HepG2 (cell line): ENCODE measurements around the gene SLC16A14. TPM values are rescaled to one million over a fixed set of nuclear protein-coding genes. Genes with fewer than 3 reads are reported as not detected.

Source experiments
- CHD2 ChIP-seq: IDR thresholded peaks from 2 replicates; pipeline ENCODE4 v1.6.1; 2011; ENCODE audit warnings: low read depth, low read length, improper control_type of control experiment
- EED ChIP-seq: sonication (generic); formaldehyde crosslinking; IDR thresholded peaks from 2 replicates; pipeline ENCODE4 v1.5.0; 2020; ENCODE audit warnings: mild to moderate bottlenecking, missing genetic modification reagents
- HNRNPL ChIP-seq: fragments of 200-400 bp; formaldehyde crosslinking; IDR thresholded peaks from 2 replicates; pipeline ENCODE4 v1.6.1; 2017; ENCODE audit warnings: mild to moderate bottlenecking, low read depth, low read length
- JDP2 ChIP-seq: sonication (generic); formaldehyde crosslinking; IDR thresholded peaks from 2 replicates; pipeline ENCODE4 v1.8.1; 2022; ENCODE audit warnings: missing genetic modification reagents, borderline replicate concordance
- NR2F1 ChIP-seq, 2 experiments: fragments of 450-650 bp in 1 of 2; formaldehyde crosslinking in 1 of 2; IDR thresholded peaks; 2 replicates each; pipeline versions ENCODE4 v1.5.0 to v1.6.1; 2016 to 2020; ENCODE audit warnings: mild to moderate bottlenecking in 1 of 2, missing compliant biosample characterization in 1 of 2, missing genetic modification reagents in 1 of 2, moderate library complexity in 1 of 2
- PAWR ChIP-seq: sonication (generic); formaldehyde crosslinking; IDR thresholded peaks from 2 replicates; pipeline ENCODE4 v1.4.0; 2020; ENCODE audit warnings: missing genetic modification reagents, mild to moderate bottlenecking, borderline replicate concordance
- SOX6 ChIP-seq, 2 experiments: fragments of 450-650 bp in 1 of 2; sonication (generic) in 1 of 2; formaldehyde crosslinking in 1 of 2; IDR thresholded peaks; 2 replicates each; pipeline versions ENCODE4 v1.4.0 to v1.6.1; 2017 to 2020; ENCODE audit warnings: antibody characterized with exemption in 1 of 2, mild to moderate bottlenecking in 1 of 2, missing genetic modification reagents in 1 of 2
- SRSF9 ChIP-seq: fragments of 200-400 bp; formaldehyde crosslinking; IDR thresholded peaks from 2 replicates; pipeline ENCODE4 v1.6.1; 2018; ENCODE audit warnings: borderline replicate concordance, mild to moderate bottlenecking, low read depth, low read length; ENCODE audit not compliant: insufficient read depth, poor library complexity, severe bottlenecking
- STAG1 ChIP-seq: sonication (generic); formaldehyde crosslinking; IDR thresholded peaks from 2 replicates; pipeline ENCODE4 v1.4.0; 2020; ENCODE audit warnings: missing genetic modification reagents
- TBX2 ChIP-seq: sonication (generic); formaldehyde crosslinking; IDR thresholded peaks from 2 replicates; pipeline ENCODE4 v1.5.0; 2020; ENCODE audit warnings: missing genetic modification reagents, mild to moderate bottlenecking, borderline replicate concordance
- ZMAT3 ChIP-seq: sonication (generic); formaldehyde crosslinking; conservative IDR thresholded peaks from 2 replicates; pipeline ENCODE4 v1.7.0; 2021; ENCODE audit warnings: missing genetic modification reagents
- ZNF207 ChIP-seq: fragments of 450-650 bp; IDR thresholded peaks from 2 replicates; pipeline ENCODE4 v1.6.1; 2016; ENCODE audit warnings: antibody characterized with exemption, borderline replicate concordance
- ZNF792 ChIP-seq: IDR thresholded peaks from 2 replicates; pipeline ENCODE4 v1.6.1; 2016
- polyA plus RNA-seq, 8 experiments: library from polyadenylated mRNA; depleted of rRNA in 3 of 8; stranded (reverse) in 7 of 8; unstranded in 1 of 8; fragments of >200 nt; fragmentation: Illumina TruSeq in 4 of 8; extraction: Trizol in 4 of 8; gene quantifications; 2 replicates each; pipeline versions ENCODE4 v1.2.1 to v1.2.3, GENCODE V29; 2011 to 2016; ENCODE audit warnings: low read depth in 4 of 8, missing spikeins in 1 of 8, mixed read lengths in 1 of 8; ENCODE audit not compliant: insufficient read depth in 1 of 8
- total RNA-seq, 5 experiments: library from RNA; depleted of rRNA; stranded (reverse); fragments of >200 nt; fragmentation: Illumina TruSeq; extraction: Trizol; gene quantifications; 2 replicates each; pipeline ENCODE4 v1.2.3, GENCODE V29; 2016; ENCODE audit warnings: low read depth in 1 of 5
- TF ChIP-seq, protein P1 (sequence below): IDR thresholded peaks from 2 replicates; pipeline ENCODE4 v1.6.1; 2012; ENCODE audit warnings: low read length, improper control_type of control experiment
- TF ChIP-seq, protein P2 (sequence below): sonication (generic); formaldehyde crosslinking; IDR thresholded peaks from 2 replicates; pipeline ENCODE4 v1.5.1; 2020; ENCODE audit warnings: mild to moderate bottlenecking, missing genetic modification reagents, borderline replicate concordance
- TF ChIP-seq, protein P3 (sequence below): IDR thresholded peaks from 2 replicates; pipeline ENCODE4 v1.6.1; 2016; ENCODE audit warnings: low read depth, missing genetic modification reagents, missing compliant biosample characterization
- TF ChIP-seq, protein P4 (sequence below): sonication (generic); formaldehyde crosslinking; IDR thresholded peaks from 2 replicates; pipeline ENCODE4 v1.8.1; 2022; ENCODE audit warnings: low read depth, mild to moderate bottlenecking, missing genetic modification reagents

The SLC16A14 gene
- total and polyA plus RNA-seq, 2 of the 13 experiments (the other 11 are each of a cell fraction or from before 2014, with no cell fraction given), result 0.05 TPM; not detected in 1

DNA sequence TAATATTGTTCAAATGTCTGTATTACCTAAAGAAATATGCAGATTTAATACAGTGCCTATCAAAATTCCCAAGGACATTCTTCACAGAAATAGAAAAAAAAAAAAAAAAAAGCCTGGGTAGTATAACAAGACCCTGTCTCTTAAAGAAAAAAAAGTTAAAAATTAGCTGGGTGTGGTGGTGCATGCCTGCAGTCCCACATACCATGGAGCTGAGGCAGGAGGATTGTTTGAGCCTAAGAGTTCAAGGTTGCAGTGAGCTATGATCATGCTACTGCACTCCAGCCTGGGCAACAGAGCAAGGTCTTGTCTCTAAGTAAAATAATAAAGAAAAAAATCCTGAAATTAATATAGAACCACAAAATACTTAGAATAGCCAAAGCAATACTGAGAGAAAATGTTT lies 51.9 kb downstream of the SLC16A14 start (continued):
- TF ChIP-seq, protein P1, sequence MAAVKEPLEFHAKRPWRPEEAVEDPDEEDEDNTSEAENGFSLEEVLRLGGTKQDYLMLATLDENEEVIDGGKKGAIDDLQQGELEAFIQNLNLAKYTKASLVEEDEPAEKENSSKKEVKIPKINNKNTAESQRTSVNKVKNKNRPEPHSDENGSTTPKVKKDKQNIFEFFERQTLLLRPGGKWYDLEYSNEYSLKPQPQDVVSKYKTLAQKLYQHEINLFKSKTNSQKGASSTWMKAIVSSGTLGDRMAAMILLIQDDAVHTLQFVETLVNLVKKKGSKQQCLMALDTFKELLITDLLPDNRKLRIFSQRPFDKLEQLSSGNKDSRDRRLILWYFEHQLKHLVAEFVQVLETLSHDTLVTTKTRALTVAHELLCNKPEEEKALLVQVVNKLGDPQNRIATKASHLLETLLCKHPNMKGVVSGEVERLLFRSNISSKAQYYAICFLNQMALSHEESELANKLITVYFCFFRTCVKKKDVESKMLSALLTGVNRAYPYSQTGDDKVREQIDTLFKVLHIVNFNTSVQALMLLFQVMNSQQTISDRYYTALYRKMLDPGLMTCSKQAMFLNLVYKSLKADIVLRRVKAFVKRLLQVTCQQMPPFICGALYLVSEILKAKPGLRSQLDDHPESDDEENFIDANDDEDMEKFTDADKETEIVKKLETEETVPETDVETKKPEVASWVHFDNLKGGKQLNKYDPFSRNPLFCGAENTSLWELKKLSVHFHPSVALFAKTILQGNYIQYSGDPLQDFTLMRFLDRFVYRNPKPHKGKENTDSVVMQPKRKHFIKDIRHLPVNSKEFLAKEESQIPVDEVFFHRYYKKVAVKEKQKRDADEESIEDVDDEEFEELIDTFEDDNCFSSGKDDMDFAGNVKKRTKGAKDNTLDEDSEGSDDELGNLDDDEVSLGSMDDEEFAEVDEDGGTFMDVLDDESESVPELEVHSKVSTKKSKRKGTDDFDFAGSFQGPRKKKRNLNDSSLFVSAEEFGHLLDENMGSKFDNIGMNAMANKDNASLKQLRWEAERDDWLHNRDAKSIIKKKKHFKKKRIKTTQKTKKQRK, result no peak
- TF ChIP-seq JDP2 (no peak), HNRNPL (no peak), ZMAT3 (CRISPR knock-in tag) (no peak), ZNF792 (CRISPR knock-in tag) (0 out of 2 replicates have a peak, but pooled peaks have one; percentile 50), ZNF207 (no peak), NR2F1 (CRISPR knock-in tag; IDR thresholded peaks at IDR 0.05) (peak in 1 of 2 experiments; percentile 49; a peak in 2 of 4 replicates), SOX6 (IDR thresholded peaks at IDR 0.05) (no peak), SOX6 (CRISPR knock-in tag; IDR thresholded peaks at IDR 0.05) (peak; percentile 46), PAWR (no peak), EED (CRISPR knock-in tag) (no peak), STAG1 (CRISPR knock-in tag) (no peak), SRSF9 (no peak), CHD2 (no peak), TBX2 (CRISPR knock-in tag) (no peak)
- TF ChIP-seq, protein P2, sequence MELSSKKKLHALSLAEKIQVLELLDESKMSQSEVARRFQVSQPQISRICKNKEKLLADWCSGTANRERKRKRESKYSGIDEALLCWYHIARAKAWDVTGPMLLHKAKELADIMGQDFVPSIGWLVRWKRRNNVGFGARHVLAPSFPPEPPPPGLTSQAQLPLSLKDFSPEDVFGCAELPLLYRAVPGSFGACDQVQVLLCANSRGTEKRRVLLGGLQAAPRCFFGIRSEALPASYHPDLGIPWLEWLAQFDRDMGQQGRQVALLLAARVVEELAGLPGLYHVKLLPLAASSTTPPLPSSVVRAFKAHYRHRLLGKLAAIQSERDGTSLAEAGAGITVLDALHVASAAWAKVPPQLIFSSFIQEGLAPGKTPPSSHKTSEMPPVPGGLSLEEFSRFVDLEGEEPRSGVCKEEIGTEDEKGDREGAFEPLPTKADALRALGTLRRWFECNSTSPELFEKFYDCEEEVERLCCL, result no peak
- TF ChIP-seq, protein P3, sequence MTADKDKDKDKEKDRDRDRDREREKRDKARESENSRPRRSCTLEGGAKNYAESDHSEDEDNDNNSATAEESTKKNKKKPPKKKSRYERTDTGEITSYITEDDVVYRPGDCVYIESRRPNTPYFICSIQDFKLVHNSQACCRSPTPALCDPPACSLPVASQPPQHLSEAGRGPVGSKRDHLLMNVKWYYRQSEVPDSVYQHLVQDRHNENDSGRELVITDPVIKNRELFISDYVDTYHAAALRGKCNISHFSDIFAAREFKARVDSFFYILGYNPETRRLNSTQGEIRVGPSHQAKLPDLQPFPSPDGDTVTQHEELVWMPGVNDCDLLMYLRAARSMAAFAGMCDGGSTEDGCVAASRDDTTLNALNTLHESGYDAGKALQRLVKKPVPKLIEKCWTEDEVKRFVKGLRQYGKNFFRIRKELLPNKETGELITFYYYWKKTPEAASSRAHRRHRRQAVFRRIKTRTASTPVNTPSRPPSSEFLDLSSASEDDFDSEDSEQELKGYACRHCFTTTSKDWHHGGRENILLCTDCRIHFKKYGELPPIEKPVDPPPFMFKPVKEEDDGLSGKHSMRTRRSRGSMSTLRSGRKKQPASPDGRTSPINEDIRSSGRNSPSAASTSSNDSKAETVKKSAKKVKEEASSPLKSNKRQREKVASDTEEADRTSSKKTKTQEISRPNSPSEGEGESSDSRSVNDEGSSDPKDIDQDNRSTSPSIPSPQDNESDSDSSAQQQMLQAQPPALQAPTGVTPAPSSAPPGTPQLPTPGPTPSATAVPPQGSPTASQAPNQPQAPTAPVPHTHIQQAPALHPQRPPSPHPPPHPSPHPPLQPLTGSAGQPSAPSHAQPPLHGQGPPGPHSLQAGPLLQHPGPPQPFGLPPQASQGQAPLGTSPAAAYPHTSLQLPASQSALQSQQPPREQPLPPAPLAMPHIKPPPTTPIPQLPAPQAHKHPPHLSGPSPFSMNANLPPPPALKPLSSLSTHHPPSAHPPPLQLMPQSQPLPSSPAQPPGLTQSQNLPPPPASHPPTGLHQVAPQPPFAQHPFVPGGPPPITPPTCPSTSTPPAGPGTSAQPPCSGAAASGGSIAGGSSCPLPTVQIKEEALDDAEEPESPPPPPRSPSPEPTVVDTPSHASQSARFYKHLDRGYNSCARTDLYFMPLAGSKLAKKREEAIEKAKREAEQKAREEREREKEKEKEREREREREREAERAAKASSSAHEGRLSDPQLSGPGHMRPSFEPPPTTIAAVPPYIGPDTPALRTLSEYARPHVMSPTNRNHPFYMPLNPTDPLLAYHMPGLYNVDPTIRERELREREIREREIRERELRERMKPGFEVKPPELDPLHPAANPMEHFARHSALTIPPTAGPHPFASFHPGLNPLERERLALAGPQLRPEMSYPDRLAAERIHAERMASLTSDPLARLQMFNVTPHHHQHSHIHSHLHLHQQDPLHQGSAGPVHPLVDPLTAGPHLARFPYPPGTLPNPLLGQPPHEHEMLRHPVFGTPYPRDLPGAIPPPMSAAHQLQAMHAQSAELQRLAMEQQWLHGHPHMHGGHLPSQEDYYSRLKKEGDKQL (CRISPR knock-in tag), result no peak
- TF ChIP-seq, protein P4, sequence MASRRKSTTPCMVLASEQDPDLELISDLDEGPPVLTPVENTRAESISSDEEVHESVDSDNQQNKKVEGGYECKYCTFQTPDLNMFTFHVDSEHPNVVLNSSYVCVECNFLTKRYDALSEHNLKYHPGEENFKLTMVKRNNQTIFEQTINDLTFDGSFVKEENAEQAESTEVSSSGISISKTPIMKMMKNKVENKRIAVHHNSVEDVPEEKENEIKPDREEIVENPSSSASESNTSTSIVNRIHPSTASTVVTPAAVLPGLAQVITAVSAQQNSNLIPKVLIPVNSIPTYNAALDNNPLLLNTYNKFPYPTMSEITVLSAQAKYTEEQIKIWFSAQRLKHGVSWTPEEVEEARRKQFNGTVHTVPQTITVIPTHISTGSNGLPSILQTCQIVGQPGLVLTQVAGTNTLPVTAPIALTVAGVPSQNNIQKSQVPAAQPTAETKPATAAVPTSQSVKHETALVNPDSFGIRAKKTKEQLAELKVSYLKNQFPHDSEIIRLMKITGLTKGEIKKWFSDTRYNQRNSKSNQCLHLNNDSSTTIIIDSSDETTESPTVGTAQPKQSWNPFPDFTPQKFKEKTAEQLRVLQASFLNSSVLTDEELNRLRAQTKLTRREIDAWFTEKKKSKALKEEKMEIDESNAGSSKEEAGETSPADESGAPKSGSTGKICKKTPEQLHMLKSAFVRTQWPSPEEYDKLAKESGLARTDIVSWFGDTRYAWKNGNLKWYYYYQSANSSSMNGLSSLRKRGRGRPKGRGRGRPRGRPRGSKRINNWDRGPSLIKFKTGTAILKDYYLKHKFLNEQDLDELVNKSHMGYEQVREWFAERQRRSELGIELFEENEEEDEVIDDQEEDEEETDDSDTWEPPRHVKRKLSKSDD (CRISPR knock-in tag), result no peak
